GM12878 (cell line): ENCODE measurements around the gene EDNRA.

Source experiments
- CTCF ChIP-seq, 3 experiments: IDR thresholded peaks in 2 of 3; conservative IDR thresholded peaks in 1 of 3; 2 replicates each; pipeline ENCODE4 v1.5.1; 2011; ENCODE audit warnings: low read depth in 3 of 3, low read length in 3 of 3, mild to moderate bottlenecking in 3 of 3, control low read depth in 2 of 3, moderate library complexity in 2 of 3, inconsistent platforms in 1 of 3, mixed read lengths in 1 of 3; ENCODE audit not compliant: control insufficient read depth in 2 of 3, insufficient read depth in 1 of 3; ENCODE audit errors: extremely low read depth in 1 of 3
- JUND ChIP-seq: IDR thresholded peaks from 2 replicates; pipeline ENCODE4 v1.6.1; 2012; ENCODE audit warnings: low read depth, mild to moderate bottlenecking, low read length, improper control_type of control experiment, moderate library complexity
- POLR2A ChIP-seq: IDR thresholded peaks from 2 replicates; pipeline ENCODE4 v1.6.1; 2011; ENCODE audit warnings: low read depth, mild to moderate bottlenecking, low read length
- RAD51 ChIP-seq: fragments of 450-650 bp; IDR thresholded peaks from 2 replicates; pipeline ENCODE4 v1.6.1; 2016; ENCODE audit warnings: moderate library complexity, mild to moderate bottlenecking, inconsistent platforms
- SPI1 ChIP-seq: IDR thresholded peaks from 2 replicates; pipeline ENCODE4 v1.6.1; 2011; ENCODE audit warnings: low read depth, mild to moderate bottlenecking, low read length, moderate library complexity, borderline replicate concordance; ENCODE audit not compliant: insufficient read depth
- TF ChIP-seq, protein P1 (sequence below): fragments of 450-650 bp; IDR thresholded peaks from 2 replicates; pipeline ENCODE4 v1.6.1; 2014; ENCODE audit warnings: mild to moderate bottlenecking

GRCh38 chr4:147453561-147454141 lies 27.2 kb upstream of the EDNRA start:
- no peak for TF ChIP-seq SPI1
- TF ChIP-seq RAD51 = no peak
- TF ChIP-seq POLR2A = no peak
- TF ChIP-seq, protein P1, sequence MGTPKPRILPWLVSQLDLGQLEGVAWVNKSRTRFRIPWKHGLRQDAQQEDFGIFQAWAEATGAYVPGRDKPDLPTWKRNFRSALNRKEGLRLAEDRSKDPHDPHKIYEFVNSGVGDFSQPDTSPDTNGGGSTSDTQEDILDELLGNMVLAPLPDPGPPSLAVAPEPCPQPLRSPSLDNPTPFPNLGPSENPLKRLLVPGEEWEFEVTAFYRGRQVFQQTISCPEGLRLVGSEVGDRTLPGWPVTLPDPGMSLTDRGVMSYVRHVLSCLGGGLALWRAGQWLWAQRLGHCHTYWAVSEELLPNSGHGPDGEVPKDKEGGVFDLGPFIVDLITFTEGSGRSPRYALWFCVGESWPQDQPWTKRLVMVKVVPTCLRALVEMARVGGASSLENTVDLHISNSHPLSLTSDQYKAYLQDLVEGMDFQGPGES = no peak
- no peak for TF ChIP-seq CTCF (IDR thresholded peaks at IDR 0.05 in 2 of 3, conservative IDR thresholded peaks at IDR 0.05 in 1 of 3; ENCODE audit: control insufficient read depth in 2 of 3, extremely low read depth in 1 of 3, insufficient read depth in 1 of 3, low read depth in 3 of 3, low read length in 3 of 3)
- TF ChIP-seq JUND = no peak
